HG03039 (cell line): ENCODE results near the gene FAM13A.
"Not testable (repeated sequence)": the region's sequence is repeated elsewhere in the genome, so short reads cannot be mapped to it uniquely, and the experiment has no call there.

Experiments used
- ATAC-seq: cut with Tn5 transposase; IDR thresholded peaks from one replicate; pipeline ENCODE4 v1.9.1; 2021; ENCODE audit warnings: mild to moderate bottlenecking, moderate library complexity; ENCODE audit not compliant: unreplicated experiment

The FAM13A gene

GRCh38 chr4:89000844-89001360 is 56.1 kb downstream of the FAM13A start:
- ATAC-seq, result no peak

- no peak for ATAC-seq
Measured at GRCh38 chr4:89000382-89000781, 56.6 kb downstream of the FAM13A start.

- no peak for ATAC-seq
Measured at GRCh38 chr4:88999392-88999930, 57.5 kb downstream of the FAM13A start.

GRCh38 chr4:88998891-88999290 is 58.1 kb downstream of the FAM13A start:
- ATAC-seq, result no peak

- no peak for ATAC-seq
Measured at GRCh38 chr4:88998001-88998400, 59.0 kb downstream of the FAM13A start.

- ATAC-seq, result no peak
Measured at GRCh38 chr4:88995874-88996273, 61.1 kb downstream of the FAM13A start.

- not testable (repeated sequence) for ATAC-seq
Measured at GRCh38 chr4:88995257-88995656, 61.7 kb downstream of the FAM13A start.

- ATAC-seq, result no peak
Measured at GRCh38 chr4:88993246-88993645, 63.7 kb downstream of the FAM13A start.

- no peak for ATAC-seq
Measured at GRCh38 chr4:88991746-88992145, 65.2 kb downstream of the FAM13A start.

- no peak for ATAC-seq
Measured at GRCh38 chr4:88989990-88990389, 67.0 kb downstream of the FAM13A start.

- ATAC-seq, result no peak
Measured at GRCh38 chr4:88985088-88985773, 71.8 kb downstream of the FAM13A start.

GRCh38 chr4:88982757-88983156 is 74.2 kb downstream of the FAM13A start:
- ATAC-seq, result no peak

- ATAC-seq, result no peak
Measured at GRCh38 chr4:88981993-88982392, 75.0 kb downstream of the FAM13A start.

- ATAC-seq, result no peak
Measured at GRCh38 chr4:88981556-88981955, 75.4 kb downstream of the FAM13A start.

GRCh38 chr4:88979276-88979675 is 77.7 kb downstream of the FAM13A start:
- ATAC-seq, result no peak

GRCh38 chr4:88976775-88977035 is 80.3 kb downstream of the FAM13A start:
- ATAC-seq, result no peak

- no peak for ATAC-seq
Measured at GRCh38 chr4:88975958-88976774, 80.8 kb downstream of the FAM13A start.

- ATAC-seq, result no peak
Measured at GRCh38 chr4:88971536-88971935, 85.4 kb downstream of the FAM13A start.

GRCh38 chr4:88969746-88970145 is 87.2 kb downstream of the FAM13A start:
- no peak for ATAC-seq

- ATAC-seq, result no peak
Measured at GRCh38 chr4:88969271-88969670, 87.7 kb downstream of the FAM13A start.

GRCh38 chr4:88967883-88968331 is 89.1 kb downstream of the FAM13A start:
- ATAC-seq, result no peak

- no peak for ATAC-seq
Measured at GRCh38 chr4:88965053-88965452, 91.9 kb downstream of the FAM13A start.
